ENCODE results near the gene ZNF300.
"Not testable (repeated sequence)": the region's sequence is repeated elsewhere in the genome, so short reads cannot be mapped to it uniquely, and the experiment has no call there.

ZNF300 gene

DNA sequence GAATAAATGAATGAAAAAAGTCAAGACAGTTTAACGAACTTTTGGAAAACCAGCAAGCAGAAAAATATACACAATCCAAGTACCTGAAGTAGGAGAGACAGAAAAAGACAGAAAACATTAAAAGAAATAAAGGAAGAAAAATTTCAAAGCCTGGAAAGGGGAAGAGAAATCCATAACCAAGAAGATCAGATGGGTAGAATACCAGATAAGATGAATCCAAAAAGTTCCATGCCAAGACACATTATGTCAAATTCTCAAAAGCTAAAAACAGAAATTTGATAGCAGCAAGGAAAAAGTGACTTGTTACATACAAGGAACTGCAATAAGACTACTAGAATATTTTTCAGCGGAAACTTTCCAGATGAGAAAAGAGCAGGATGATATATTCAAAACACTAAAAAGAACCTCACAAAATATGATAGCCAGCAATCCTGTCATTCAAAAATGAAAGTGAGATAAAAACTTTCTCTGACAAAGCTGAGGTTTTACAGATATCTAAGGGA is 7.6 kb upstream of the ZNF300 start:
- Histone ChIP-seq H3K27me3 (ENCODE audit: insufficient read depth, insufficient read length) (no peaks in the 10 kb centered on the region), H3K4me3 (ENCODE audit: insufficient read length, low read depth) (no peak overlapping the region), H3K9ac (ENCODE audit: insufficient read length, low read depth) (no peak overlapping the region), H3K9me3 (ENCODE audit: insufficient read depth, low read length) (peaks cover 53% of the 10 kb centered on the region), H3K36me3 (ENCODE audit: insufficient read depth, insufficient read length, low read length) (no peaks in the 10 kb centered on the region), H3K4me1 (ENCODE audit: insufficient read depth, insufficient read length) (no peaks in the 10 kb centered on the region)
- TF ChIP-seq YY1 (IDR thresholded peaks at IDR 0.05; ENCODE audit: insufficient read depth, insufficient read length) (no peak), SUZ12 (IDR thresholded peaks at IDR 0.05; ENCODE audit: extremely low read depth, insufficient read depth, insufficient read length) (no peak), ZNF274 (IDR thresholded peaks at IDR 0.05; ENCODE audit: low read depth, low read length) (no peak)
- no peak for DNase-seq (ENCODE audit: low read depth, low spot score)

DNA sequence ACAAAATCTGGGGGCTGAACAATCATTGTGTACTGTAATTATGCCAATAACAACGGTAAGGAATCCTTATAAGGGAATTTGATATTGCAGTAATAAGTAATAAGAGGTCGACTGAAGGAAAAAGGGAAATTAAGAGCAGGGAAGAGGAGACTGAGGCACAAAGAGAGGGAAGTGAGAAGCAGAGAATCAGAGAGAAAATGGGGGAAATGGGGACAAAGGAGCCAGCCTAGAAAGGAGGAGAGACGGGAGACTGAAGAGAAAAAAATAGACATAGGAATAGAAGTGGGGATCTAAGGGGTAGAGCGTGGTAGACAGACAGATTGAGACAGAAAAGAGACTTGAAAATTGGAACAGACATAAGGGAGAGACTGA is 518 bp upstream of the ZNF300 start:
- H3K9ac ChIP-seq (ENCODE audit: insufficient read length, low read depth), result peak overlapping the region; percentile 88
- peaks cover 77% of the 10 kb centered on the region for H3K9me3 ChIP-seq (ENCODE audit: insufficient read depth, low read length)
- TF ChIP-seq YY1 (IDR thresholded peaks at IDR 0.05; ENCODE audit: insufficient read depth, insufficient read length), result no peak
- no peak for TF ChIP-seq ZNF274 (IDR thresholded peaks at IDR 0.05; ENCODE audit: low read depth, low read length)
- TF ChIP-seq SUZ12 (IDR thresholded peaks at IDR 0.05; ENCODE audit: extremely low read depth, insufficient read depth, insufficient read length), result no peak
- peaks cover 43% of the 10 kb centered on the region for H3K36me3 ChIP-seq (ENCODE audit: insufficient read depth, insufficient read length, low read length)
- no peak for DNase-seq (ENCODE audit: low read depth, low spot score)
- H3K4me3 ChIP-seq (ENCODE audit: insufficient read length, low read depth), result peak overlapping the region; percentile 81
- no peaks in the 10 kb centered on the region for H3K27me3 ChIP-seq (ENCODE audit: insufficient read depth, insufficient read length)
- no peaks in the 10 kb centered on the region for H3K4me1 ChIP-seq (ENCODE audit: insufficient read depth, insufficient read length)

DNA sequence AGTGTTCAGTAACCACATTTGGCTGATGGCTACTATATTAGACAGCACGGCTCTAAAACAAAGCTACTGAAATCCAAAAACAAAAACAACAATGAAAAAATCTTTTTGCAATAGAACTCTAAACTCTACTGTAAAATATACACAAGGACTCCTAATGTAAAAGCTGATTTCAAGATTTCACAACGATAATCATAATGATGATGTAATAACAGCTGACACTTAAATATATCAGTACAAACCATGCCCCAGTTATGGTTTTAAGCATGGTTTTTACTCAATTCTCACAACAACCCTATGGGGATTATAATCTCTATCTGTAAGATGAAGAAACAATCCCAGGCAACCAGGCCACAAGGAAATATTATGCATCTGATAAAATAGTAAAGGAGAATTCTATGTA is 3.3 kb downstream of the ZNF300 start:
- no peak overlapping the region for H3K4me3 ChIP-seq (ENCODE audit: insufficient read length, low read depth)
- no peaks in the 10 kb centered on the region for H3K27me3 ChIP-seq (ENCODE audit: insufficient read depth, insufficient read length)
- no peak overlapping the region for H3K9ac ChIP-seq (ENCODE audit: insufficient read length, low read depth)
- TF ChIP-seq SUZ12 (IDR thresholded peaks at IDR 0.05; ENCODE audit: extremely low read depth, insufficient read depth, insufficient read length) (no peak), YY1 (IDR thresholded peaks at IDR 0.05; ENCODE audit: insufficient read depth, insufficient read length) (no peak), ZNF274 (IDR thresholded peaks at IDR 0.05; ENCODE audit: low read depth, low read length) (no peak)
- peaks cover 71% of the 10 kb centered on the region for H3K36me3 ChIP-seq (ENCODE audit: insufficient read depth, insufficient read length, low read length)
- no peaks in the 10 kb centered on the region for H3K4me1 ChIP-seq (ENCODE audit: insufficient read depth, insufficient read length)
- peaks cover 83% of the 10 kb centered on the region for H3K9me3 ChIP-seq (ENCODE audit: insufficient read depth, low read length)
- DNase-seq (ENCODE audit: low read depth, low spot score), result no peak

DNA sequence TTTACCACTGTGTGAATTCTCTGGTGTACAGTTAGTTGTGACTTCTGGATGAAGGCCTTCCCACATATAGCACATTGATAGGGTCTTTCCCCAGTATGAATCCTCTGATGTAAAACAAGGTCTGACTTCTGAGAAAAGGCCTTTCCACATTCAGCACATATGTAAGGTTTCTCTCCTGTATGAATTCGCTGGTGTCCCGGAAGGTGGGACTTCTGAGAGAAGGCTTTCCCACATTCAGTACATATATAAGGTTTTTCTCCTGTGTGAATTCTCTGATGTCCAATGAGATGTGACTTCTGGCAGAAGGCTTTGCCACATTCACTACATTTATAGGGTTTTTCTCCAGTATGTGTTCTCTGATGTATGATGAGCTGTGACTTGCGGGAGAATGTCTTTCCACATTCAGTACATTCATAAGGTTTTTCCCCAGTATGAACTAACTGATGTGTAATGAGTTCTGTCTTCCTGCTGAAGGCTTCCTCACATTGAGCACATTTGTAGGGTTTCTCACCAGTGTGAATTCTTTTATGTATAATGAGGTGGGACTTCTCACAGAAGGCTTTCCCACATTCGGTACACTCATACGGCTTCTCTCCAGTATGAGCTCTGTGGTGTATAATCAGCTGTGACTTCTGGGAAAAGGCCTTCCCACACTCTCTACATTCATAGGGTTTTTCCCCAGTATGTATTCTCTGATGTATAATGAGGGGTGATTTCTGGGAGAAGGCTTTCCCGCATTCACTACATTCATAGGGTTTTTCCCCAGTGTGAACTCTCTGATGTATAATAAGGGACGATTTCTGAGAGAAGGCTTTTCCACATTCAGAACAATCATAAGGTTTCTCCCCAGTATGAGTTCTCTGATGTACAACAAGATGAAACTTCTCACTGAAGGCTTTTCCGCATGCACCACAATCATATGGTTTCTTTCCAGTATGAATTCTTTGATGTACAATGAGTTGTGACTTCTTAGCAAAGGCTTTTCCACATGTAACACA is 9.1 kb downstream of the ZNF300 start:
- peaks cover 100% of the 10 kb centered on the region for H3K9me3 ChIP-seq (ENCODE audit: insufficient read depth, low read length)
- no peaks in the 10 kb centered on the region for H3K4me1 ChIP-seq (ENCODE audit: insufficient read depth, insufficient read length)
- DNase-seq (ENCODE audit: low read depth, low spot score), result no peak
- H3K27me3 ChIP-seq (ENCODE audit: insufficient read depth, insufficient read length), result no peaks in the 10 kb centered on the region
- H3K4me3 ChIP-seq (ENCODE audit: insufficient read length, low read depth), result no peak overlapping the region
- no peak overlapping the region for H3K9ac ChIP-seq (ENCODE audit: insufficient read length, low read depth)
- TF ChIP-seq YY1 (IDR thresholded peaks at IDR 0.05; ENCODE audit: insufficient read depth, insufficient read length) (no peak), SUZ12 (IDR thresholded peaks at IDR 0.05; ENCODE audit: extremely low read depth, insufficient read depth, insufficient read length) (no peak), ZNF274 (IDR thresholded peaks at IDR 0.05; ENCODE audit: low read depth, low read length) (peak; percentile 95)
- peaks cover 69% of the 10 kb centered on the region for H3K36me3 ChIP-seq (ENCODE audit: insufficient read depth, insufficient read length, low read length)

DNA sequence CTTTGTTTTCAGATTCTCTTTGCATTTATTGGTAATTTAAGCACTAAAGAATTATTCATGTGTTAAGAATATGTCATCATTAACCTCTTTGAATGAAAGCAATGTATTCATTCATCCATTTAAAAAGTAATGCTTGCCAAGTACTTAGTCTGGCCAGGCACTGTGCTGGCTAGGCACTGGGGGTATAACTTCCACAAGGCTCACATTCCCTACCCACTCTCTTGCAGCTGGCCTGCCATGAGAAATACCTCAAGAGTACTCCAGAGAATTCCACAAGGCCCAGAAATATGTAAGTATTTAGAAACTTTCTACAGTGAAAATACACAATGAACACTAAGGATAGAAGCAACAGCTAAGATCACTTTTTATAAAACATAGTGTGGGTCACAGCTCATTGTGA is 25.4 kb downstream of the ZNF300 start:
- TF ChIP-seq ZNF274 (IDR thresholded peaks at IDR 0.05; ENCODE audit: low read depth, low read length) (no peak), YY1 (IDR thresholded peaks at IDR 0.05; ENCODE audit: insufficient read depth, insufficient read length) (no peak), SUZ12 (IDR thresholded peaks at IDR 0.05; ENCODE audit: extremely low read depth, insufficient read depth, insufficient read length) (no peak)
- no peaks in the 10 kb centered on the region for H3K4me1 ChIP-seq (ENCODE audit: insufficient read depth, insufficient read length)
- H3K36me3 ChIP-seq (ENCODE audit: insufficient read depth, insufficient read length, low read length), result no peaks in the 10 kb centered on the region
- H3K9me3 ChIP-seq (ENCODE audit: insufficient read depth, low read length), result peaks cover 12% of the 10 kb centered on the region; the same call in 1 of the 2 replicates
- no peak for DNase-seq (ENCODE audit: low read depth, low spot score)
- H3K27me3 ChIP-seq (ENCODE audit: insufficient read depth, insufficient read length), result no peaks in the 10 kb centered on the region
- no peak overlapping the region for H3K4me3 ChIP-seq (ENCODE audit: insufficient read length, low read depth)
- no peak overlapping the region for H3K9ac ChIP-seq (ENCODE audit: insufficient read length, low read depth)

DNA sequence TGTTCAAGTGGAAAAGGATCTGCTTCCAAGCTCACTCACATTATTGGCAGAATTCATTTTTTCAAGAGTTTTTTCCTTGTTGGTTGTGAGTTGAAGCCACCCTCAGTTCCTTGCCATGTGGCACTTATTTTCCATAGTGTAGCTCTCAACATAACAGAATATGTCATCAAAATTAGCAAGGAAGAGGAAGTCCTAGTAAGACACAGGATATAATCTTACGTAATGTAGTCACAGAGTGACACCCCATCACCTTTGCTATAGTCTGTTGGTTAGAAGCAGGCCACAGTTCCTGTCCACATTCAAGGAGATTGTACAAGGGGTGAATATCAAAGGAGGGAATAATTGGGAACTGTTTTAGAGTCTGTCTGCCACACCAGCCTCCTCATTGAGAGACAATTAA is 42.7 kb downstream of the ZNF300 start:
- Histone ChIP-seq H3K4me3 (ENCODE audit: insufficient read length, low read depth) (no peak overlapping the region), H3K27me3 (ENCODE audit: insufficient read depth, insufficient read length) (no peaks in the 10 kb centered on the region), H3K4me1 (ENCODE audit: insufficient read depth, insufficient read length) (no peaks in the 10 kb centered on the region), H3K9ac (ENCODE audit: insufficient read length, low read depth) (no peak overlapping the region), H3K36me3 (ENCODE audit: insufficient read depth, insufficient read length, low read length) (no peaks in the 10 kb centered on the region), H3K9me3 (ENCODE audit: insufficient read depth, low read length) (0 out of 2 replicates have a peak, but pooled peaks cover 10% of the 10 kb centered on the region)
- no peak for TF ChIP-seq SUZ12 (IDR thresholded peaks at IDR 0.05; ENCODE audit: extremely low read depth, insufficient read depth, insufficient read length)
- no peak for TF ChIP-seq YY1 (IDR thresholded peaks at IDR 0.05; ENCODE audit: insufficient read depth, insufficient read length)
- no peak for TF ChIP-seq ZNF274 (IDR thresholded peaks at IDR 0.05; ENCODE audit: low read depth, low read length)
- DNase-seq (ENCODE audit: low read depth, low spot score), result no peak

DNA sequence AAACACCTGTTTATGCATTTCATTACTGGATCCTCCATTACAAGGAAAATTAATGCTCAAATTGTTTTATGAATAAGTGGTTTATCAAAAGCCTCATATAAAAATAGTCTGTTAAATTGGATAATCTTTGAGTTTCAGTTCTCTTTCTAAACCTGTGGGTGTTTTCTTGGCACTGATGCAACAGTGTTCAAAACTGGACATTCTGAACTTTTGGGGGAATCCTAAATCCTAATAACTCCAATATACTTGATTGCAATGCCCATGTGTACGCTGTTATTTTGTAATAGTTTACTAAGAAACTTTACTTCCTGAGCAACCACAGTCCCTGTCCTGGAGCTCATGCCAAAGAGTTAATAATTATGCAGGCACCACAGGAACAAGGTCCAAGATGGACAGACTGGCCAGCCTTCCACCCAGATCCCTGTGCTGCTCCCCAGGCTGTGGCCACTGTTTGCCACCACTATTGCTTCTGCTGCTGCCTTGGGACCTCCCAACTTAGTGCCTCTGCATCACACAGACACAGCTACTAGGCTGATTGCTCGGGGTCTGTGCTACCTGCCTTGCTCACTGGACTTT is 44.4 kb downstream of the ZNF300 start:
- Histone ChIP-seq H3K9ac (ENCODE audit: insufficient read length, low read depth) (no peak overlapping the region), H3K4me1 (ENCODE audit: insufficient read depth, insufficient read length) (no peaks in the 10 kb centered on the region), H3K27me3 (ENCODE audit: insufficient read depth, insufficient read length) (no peaks in the 10 kb centered on the region), H3K9me3 (ENCODE audit: insufficient read depth, low read length) (0 out of 2 replicates have a peak, but pooled peaks cover 10% of the 10 kb centered on the region), H3K36me3 (ENCODE audit: insufficient read depth, insufficient read length, low read length) (no peaks in the 10 kb centered on the region), H3K4me3 (ENCODE audit: insufficient read length, low read depth) (no peak overlapping the region)
- TF ChIP-seq ZNF274 (IDR thresholded peaks at IDR 0.05; ENCODE audit: low read depth, low read length) (no peak), YY1 (IDR thresholded peaks at IDR 0.05; ENCODE audit: insufficient read depth, insufficient read length) (no peak), SUZ12 (IDR thresholded peaks at IDR 0.05; ENCODE audit: extremely low read depth, insufficient read depth, insufficient read length) (no peak)
- no peak for DNase-seq (ENCODE audit: low read depth, low spot score)

DNA sequence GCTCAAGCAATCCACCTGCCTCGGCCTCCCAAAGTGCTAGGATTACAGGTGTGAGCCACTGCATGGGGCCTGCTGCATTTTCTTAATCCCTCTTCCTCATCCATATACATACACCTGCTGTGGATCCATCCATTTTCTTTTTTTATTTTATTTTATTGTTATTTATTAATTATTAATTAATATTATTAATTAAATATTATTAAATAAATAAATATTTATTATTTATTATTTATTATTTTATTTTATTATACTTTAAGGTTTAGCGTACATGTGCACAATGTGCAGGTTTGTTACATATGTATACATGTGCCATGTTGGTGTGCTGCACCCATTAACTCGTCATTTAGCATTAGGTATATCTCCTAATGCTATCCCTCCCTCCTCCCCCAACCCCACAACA is 48.1 kb downstream of the ZNF300 start:
- not testable (repeated sequence) for H3K27me3 ChIP-seq (ENCODE audit: insufficient read depth, insufficient read length); H3K4me3 ChIP-seq (ENCODE audit: insufficient read length, low read depth); DNase-seq (ENCODE audit: low read depth, low spot score); H3K9me3 ChIP-seq (ENCODE audit: insufficient read depth, low read length); H3K36me3 ChIP-seq (ENCODE audit: insufficient read depth, insufficient read length, low read length); H3K4me1 ChIP-seq (ENCODE audit: insufficient read depth, insufficient read length); H3K9ac ChIP-seq (ENCODE audit: insufficient read length, low read depth)
